ENCODE measurements around the gene MEGF10. TPM values are rescaled to one million over a fixed set of nuclear protein-coding genes. Genes with fewer than 3 reads are reported as not detected.

Gene MEGF10
- total and polyA plus RNA-seq, 10 of the 15 experiments (the other 5 are each of a cell fraction or from before 2014, with no cell fraction given) = 0.03 to 0.21 (median 0.05) TPM; not detected in 5

DNA sequence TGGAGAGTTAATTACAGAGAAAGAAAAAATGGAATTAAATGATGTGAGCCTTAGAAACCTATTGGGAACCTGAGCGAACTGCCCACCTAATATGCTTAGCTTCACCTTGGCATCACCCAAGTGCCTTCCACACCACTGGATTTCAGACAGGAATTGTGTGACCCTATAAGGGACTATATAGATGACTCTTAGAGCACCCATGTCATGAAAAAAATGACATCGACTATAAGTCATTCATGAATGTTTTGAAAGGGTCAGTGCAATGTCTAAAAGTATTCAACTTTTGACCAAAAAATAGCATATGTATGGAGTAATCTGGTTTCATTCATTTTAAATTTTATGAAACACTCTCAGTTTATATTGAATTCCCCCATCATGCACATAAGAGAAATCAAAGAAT lies 145.2 kb downstream of the MEGF10 start:
- no peaks in the 10 kb centered on the region for H3K79me2 ChIP-seq (ENCODE audit: control insufficient read depth, insufficient read depth, low read length)
- 38% methylated on average over 2 of the region's 2 CpGs for WGBS (ENCODE audit: insufficient coverage, insufficient replicate concordance, low lambda C conversion rate, missing lambda C conversion rate)
- H3K4me3 ChIP-seq = no peak overlapping the region
- BruUV-seq (replicated peaks) = no TSS peak
- no peak overlapping the region for H3K27ac ChIP-seq (ENCODE audit: control insufficient read depth, insufficient read depth)
- H3K4me1 ChIP-seq (ENCODE audit: control insufficient read depth, insufficient read depth, low read length) = no peaks in the 10 kb centered on the region
- ATAC-seq (no peak), FAIRE-seq (no peak), DNase-seq (ENCODE audit: low read depth, low spot score) (no peak)
- in situ Hi-C loops (cut with MboI) (no loop called here), intact Hi-C loops (cut with micrococcal nuclease; ENCODE audit: unreplicated experiment) (no loop called here)
- H4K20me1 ChIP-seq (ENCODE audit: control insufficient read depth, insufficient read depth) = no peaks in the 10 kb centered on the region
- no peaks in the 10 kb centered on the region for H3K9me3 ChIP-seq (replicated peaks; ENCODE audit: control insufficient read depth, insufficient read depth, low read length)
- no peak overlapping the region for H2AFZ ChIP-seq (ENCODE audit: control insufficient read depth, low read depth, low read length)
- no peaks in the 10 kb centered on the region for H3K36me3 ChIP-seq (ENCODE audit: control insufficient read depth in 2 of 2, insufficient read depth in 2 of 2, low read length in 1 of 2)
- ChIA-PET CTCF (interaction anchor here (1.1 kb wide), 1 partner anchor 9 kb away, joined by 3 read pairs; no protein-coding TSS in a partner anchor), SMC1A (ENCODE audit: uncharacterized antibody, unreplicated experiment) (no interaction called here), RAD21 (ENCODE audit: unreplicated experiment) (interaction anchor here (0.6 kb wide), 1 partner anchor 89 kb away, joined by 3 read pairs; no protein-coding TSS in a partner anchor), POLR2A (no interaction called here)
- no peak for TF ChIP-seq ZNF274 (IDR thresholded peaks at IDR 0.05; ENCODE audit: insufficient read depth, insufficient read length)
- no peak for TF ChIP-seq EZH2 (IDR thresholded peaks at IDR 0.05; ENCODE audit: borderline replicate concordance, control insufficient read depth, low read depth, low read length)
- TF ChIP-seq GABPA (IDR thresholded peaks at IDR 0.05; ENCODE audit: low read depth) = no peak
- TF ChIP-seq SMC3 (IDR thresholded peaks at IDR 0.05; ENCODE audit: borderline replicate concordance, low read length) = no peak
- TF ChIP-seq, protein P1, sequence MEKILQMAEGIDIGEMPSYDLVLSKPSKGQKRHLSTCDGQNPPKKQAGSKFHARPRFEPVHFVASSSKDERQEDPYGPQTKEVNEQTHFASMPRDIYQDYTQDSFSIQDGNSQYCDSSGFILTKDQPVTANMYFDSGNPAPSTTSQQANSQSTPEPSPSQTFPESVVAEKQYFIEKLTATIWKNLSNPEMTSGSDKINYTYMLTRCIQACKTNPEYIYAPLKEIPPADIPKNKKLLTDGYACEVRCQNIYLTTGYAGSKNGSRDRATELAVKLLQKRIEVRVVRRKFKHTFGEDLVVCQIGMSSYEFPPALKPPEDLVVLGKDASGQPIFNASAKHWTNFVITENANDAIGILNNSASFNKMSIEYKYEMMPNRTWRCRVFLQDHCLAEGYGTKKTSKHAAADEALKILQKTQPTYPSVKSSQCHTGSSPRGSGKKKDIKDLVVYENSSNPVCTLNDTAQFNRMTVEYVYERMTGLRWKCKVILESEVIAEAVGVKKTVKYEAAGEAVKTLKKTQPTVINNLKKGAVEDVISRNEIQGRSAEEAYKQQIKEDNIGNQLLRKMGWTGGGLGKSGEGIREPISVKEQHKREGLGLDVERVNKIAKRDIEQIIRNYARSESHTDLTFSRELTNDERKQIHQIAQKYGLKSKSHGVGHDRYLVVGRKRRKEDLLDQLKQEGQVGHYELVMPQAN (conservative IDR thresholded peaks at IDR 0.05) = no peak
- no peak for TF ChIP-seq NR2C1 (IDR thresholded peaks at IDR 0.05)
- no peak for TF ChIP-seq JUND (IDR thresholded peaks at IDR 0.05; ENCODE audit: low read depth, low read length)
- TF ChIP-seq BMI1 (IDR thresholded peaks at IDR 0.05; ENCODE audit: borderline replicate concordance) = no peak
- H3K9ac ChIP-seq (ENCODE audit: control insufficient read depth, insufficient read depth, low read length) = no peak overlapping the region
- H3K27me3 ChIP-seq (replicated peaks in 1 of 2; ENCODE audit: control insufficient read depth in 2 of 2, insufficient read depth in 2 of 2, low read length in 1 of 2) = no peaks in the 10 kb centered on the region
- H3K4me2 ChIP-seq (ENCODE audit: control insufficient read depth, insufficient read depth) = no peak overlapping the region
